ENCODE measurements around the gene SLC36A1.

SLC36A1 gene

GRCh38 chr5:151471276-151471675, 23.9 kb downstream of the SLC36A1 start:
- no peak for DNase-seq (ENCODE audit: low read depth)
- TF ChIP-seq MYC (IDR thresholded peaks at IDR 0.05; ENCODE audit: low read depth, low read length) (no peak), POLR2A (IDR thresholded peaks at IDR 0.05; ENCODE audit: extremely low read depth, insufficient read length) (no peak), MAX (IDR thresholded peaks at IDR 0.05; ENCODE audit: low read depth, low read length) (no peak)
- TF ChIP-seq, protein P1, sequence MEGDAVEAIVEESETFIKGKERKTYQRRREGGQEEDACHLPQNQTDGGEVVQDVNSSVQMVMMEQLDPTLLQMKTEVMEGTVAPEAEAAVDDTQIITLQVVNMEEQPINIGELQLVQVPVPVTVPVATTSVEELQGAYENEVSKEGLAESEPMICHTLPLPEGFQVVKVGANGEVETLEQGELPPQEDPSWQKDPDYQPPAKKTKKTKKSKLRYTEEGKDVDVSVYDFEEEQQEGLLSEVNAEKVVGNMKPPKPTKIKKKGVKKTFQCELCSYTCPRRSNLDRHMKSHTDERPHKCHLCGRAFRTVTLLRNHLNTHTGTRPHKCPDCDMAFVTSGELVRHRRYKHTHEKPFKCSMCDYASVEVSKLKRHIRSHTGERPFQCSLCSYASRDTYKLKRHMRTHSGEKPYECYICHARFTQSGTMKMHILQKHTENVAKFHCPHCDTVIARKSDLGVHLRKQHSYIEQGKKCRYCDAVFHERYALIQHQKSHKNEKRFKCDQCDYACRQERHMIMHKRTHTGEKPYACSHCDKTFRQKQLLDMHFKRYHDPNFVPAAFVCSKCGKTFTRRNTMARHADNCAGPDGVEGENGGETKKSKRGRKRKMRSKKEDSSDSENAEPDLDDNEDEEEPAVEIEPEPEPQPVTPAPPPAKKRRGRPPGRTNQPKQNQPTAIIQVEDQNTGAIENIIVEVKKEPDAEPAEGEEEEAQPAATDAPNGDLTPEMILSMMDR (IDR thresholded peaks at IDR 0.05; ENCODE audit: low read depth, low read length) = no peak
- H3K4me3 ChIP-seq (ENCODE audit: low read depth, low read length) = no peak overlapping the region

DNA sequence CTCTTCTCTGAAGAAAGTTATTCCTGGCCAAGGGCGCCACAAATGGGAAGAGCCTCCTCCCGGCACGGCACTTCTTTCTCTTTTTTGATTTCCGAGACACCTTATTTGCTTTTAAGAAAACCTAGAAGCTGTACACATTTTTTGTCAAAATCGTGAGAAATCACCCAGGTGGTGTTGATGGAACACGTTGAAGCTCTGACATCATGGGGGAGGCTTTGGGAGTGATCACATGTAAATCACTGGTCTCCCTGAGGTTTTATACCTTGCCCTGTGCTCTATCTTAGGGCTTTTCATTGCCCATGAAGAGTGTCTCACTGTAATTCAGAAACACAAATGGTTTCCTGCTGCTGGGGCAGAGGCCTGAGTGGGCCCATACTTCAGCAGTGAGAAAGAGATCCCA, 27.4 kb downstream of the SLC36A1 start:
- TF ChIP-seq, protein P1 (IDR thresholded peaks at IDR 0.05; ENCODE audit: low read depth, low read length) = no peak
- TF ChIP-seq POLR2A (IDR thresholded peaks at IDR 0.05; ENCODE audit: extremely low read depth, insufficient read length) = no peak
- no peak for TF ChIP-seq MAX (IDR thresholded peaks at IDR 0.05; ENCODE audit: low read depth, low read length)
- no peak for TF ChIP-seq MYC (IDR thresholded peaks at IDR 0.05; ENCODE audit: low read depth, low read length)
- no peak for DNase-seq (ENCODE audit: low read depth)
- no peak overlapping the region for H3K4me3 ChIP-seq (ENCODE audit: low read depth, low read length)

DNA sequence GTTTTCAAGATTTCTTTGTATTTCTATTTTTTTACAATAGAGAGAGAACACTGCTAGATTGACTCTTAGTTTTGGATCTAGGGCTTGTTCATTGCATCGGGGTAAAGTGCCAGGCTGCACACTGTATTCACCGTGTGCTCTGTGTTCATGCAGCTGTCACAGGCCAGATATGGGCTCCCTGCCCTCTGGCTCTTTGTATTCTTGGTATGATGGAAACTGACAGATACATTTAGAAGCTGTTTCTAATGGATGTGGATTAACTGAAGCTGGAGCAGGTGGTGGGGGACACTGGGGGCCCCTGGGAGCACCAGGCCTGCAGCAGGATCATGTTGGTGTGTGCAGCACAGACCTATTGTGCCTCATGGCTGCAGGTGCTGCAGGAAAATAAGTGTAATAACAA, 28.0 kb downstream of the SLC36A1 start:
- DNase-seq (ENCODE audit: low read depth) = no peak
- no peak for TF ChIP-seq MYC (IDR thresholded peaks at IDR 0.05; ENCODE audit: low read depth, low read length)
- TF ChIP-seq, protein P1 (IDR thresholded peaks at IDR 0.05; ENCODE audit: low read depth, low read length) = no peak
- H3K4me3 ChIP-seq (ENCODE audit: low read depth, low read length) = no peak overlapping the region

GRCh38 chr5:151476016-151476415, 28.6 kb downstream of the SLC36A1 start:
- no peak for TF ChIP-seq POLR2A (IDR thresholded peaks at IDR 0.05; ENCODE audit: extremely low read depth, insufficient read length)
- DNase-seq (ENCODE audit: low read depth) = no peak
- no peak overlapping the region for H3K4me3 ChIP-seq (ENCODE audit: low read depth, low read length)

GRCh38 chr5:151477101-151477500, 29.7 kb downstream of the SLC36A1 start:
- no peak for TF ChIP-seq MYC (IDR thresholded peaks at IDR 0.05; ENCODE audit: low read depth, low read length)
- no peak for TF ChIP-seq POLR2A (IDR thresholded peaks at IDR 0.05; ENCODE audit: extremely low read depth, insufficient read length)
- TF ChIP-seq MAX (IDR thresholded peaks at IDR 0.05; ENCODE audit: low read depth, low read length) = no peak
- TF ChIP-seq, protein P1 (IDR thresholded peaks at IDR 0.05; ENCODE audit: low read depth, low read length) = no peak
- DNase-seq (ENCODE audit: low read depth) = peak; percentile 57
- no peak overlapping the region for H3K4me3 ChIP-seq (ENCODE audit: low read depth, low read length)

GRCh38 chr5:151480384-151481293, 33.2 kb downstream of the SLC36A1 start:
- H3K4me3 ChIP-seq (ENCODE audit: low read depth, low read length) = no peak overlapping the region
- peak; percentile 73 for DNase-seq (ENCODE audit: low read depth)
- no peak for TF ChIP-seq MYC (IDR thresholded peaks at IDR 0.05; ENCODE audit: low read depth, low read length)
- no peak for TF ChIP-seq POLR2A (IDR thresholded peaks at IDR 0.05; ENCODE audit: extremely low read depth, insufficient read length)
- TF ChIP-seq MAX (IDR thresholded peaks at IDR 0.05; ENCODE audit: low read depth, low read length) = no peak
- TF ChIP-seq, protein P1 (IDR thresholded peaks at IDR 0.05; ENCODE audit: low read depth, low read length) = no peak

Measured in NB4 (cell line).